NCI-H774 (cell line): ENCODE measurements around the gene BMX.

ENCODE experiments used
- DNase-seq: peaks from one replicate; lab custom pipeline; 2025; lab: John Stamatoyannopoulos, UW

The BMX gene

GRCh38 chrX:15570145-15570544, 69.5 kb downstream of the BMX start:
- no peak for DNase-seq

- no peak for DNase-seq
Observed at GRCh38 chrX:15574017-15574416, 73.4 kb downstream of the BMX start.

GRCh38 chrX:15576019-15576418, 75.4 kb downstream of the BMX start:
- no peak for DNase-seq

- DNase-seq: no peak
Observed at GRCh38 chrX:15579778-15580747, 79.5 kb downstream of the BMX start.

GRCh38 chrX:15594371-15594770, 93.8 kb downstream of the BMX start:
- DNase-seq: no peak

- no peak for DNase-seq
Observed at GRCh38 chrX:15598026-15598425, 97.4 kb downstream of the BMX start.

- DNase-seq: no peak
Observed at GRCh38 chrX:15599461-15599860, 98.9 kb downstream of the BMX start.

- no peak for DNase-seq
Observed at GRCh38 chrX:15600049-15600448, 99.4 kb downstream of the BMX start.

- no peak for DNase-seq
Observed at GRCh38 chrX:15600745-15601144, 100.1 kb downstream of the BMX start, which contains the start of gene ACE2. ACE2 (minus strand) TSS chrX:15600960; CDS start chrX:15600911, 49 bp downstream.

- no peak for DNase-seq
Observed at GRCh38 chrX:15601932-15602331, 101.3 kb downstream of the BMX start.

- no peak for DNase-seq
Observed at GRCh38 chrX:15602761-15603160, 102.2 kb downstream of the BMX start.

GRCh38 chrX:15605226-15605625, 104.6 kb downstream of the BMX start:
- no peak for DNase-seq
